LoVo (cell line): ENCODE data around the gene SUCLG2.
"Not testable (repeated sequence)": the region's sequence is repeated elsewhere in the genome, so short reads cannot be mapped to it uniquely, and the experiment has no call there.

Experiments used
- DNase-seq: peaks from one replicate; pipeline ENCODE4 v3.0.0-alpha.2; 2016; ENCODE audit warnings: low spot score

SUCLG2 gene

GRCh38 chr3:67608034-67608433, 46.4 kb downstream of the SUCLG2 start:
- DNase-seq: no peak

- DNase-seq: no peak
Observed at GRCh38 chr3:67605377-67605776, 49.0 kb downstream of the SUCLG2 start.

- DNase-seq: no peak
Observed at GRCh38 chr3:67602816-67603215, 51.6 kb downstream of the SUCLG2 start.

- DNase-seq: no peak
Observed at GRCh38 chr3:67601919-67602608, 52.3 kb downstream of the SUCLG2 start.

- DNase-seq: no peak
Observed at GRCh38 chr3:67601385-67601784, 53.0 kb downstream of the SUCLG2 start.

- no peak for DNase-seq
Observed at GRCh38 chr3:67599821-67600220, 54.6 kb downstream of the SUCLG2 start.

- DNase-seq: no peak
Observed at GRCh38 chr3:67598814-67599556, 55.4 kb downstream of the SUCLG2 start.

- no peak for DNase-seq
Observed at GRCh38 chr3:67595424-67595823, 59.0 kb downstream of the SUCLG2 start.

- DNase-seq: no peak
Observed at GRCh38 chr3:67593761-67594234, 60.6 kb downstream of the SUCLG2 start.

- DNase-seq: no peak
Observed at GRCh38 chr3:67592057-67592456, 62.4 kb downstream of the SUCLG2 start.

GRCh38 chr3:67587811-67588210, 66.6 kb downstream of the SUCLG2 start:
- DNase-seq: no peak

- DNase-seq: no peak
Observed at GRCh38 chr3:67587301-67587700, 67.1 kb downstream of the SUCLG2 start.

- DNase-seq: not testable (repeated sequence)
Observed at GRCh38 chr3:67584608-67585007, 69.8 kb downstream of the SUCLG2 start.

- DNase-seq: no peak
Observed at GRCh38 chr3:67580430-67581000, 73.9 kb downstream of the SUCLG2 start.

GRCh38 chr3:67578416-67578815, 76.0 kb downstream of the SUCLG2 start:
- DNase-seq: no peak

- no peak for DNase-seq
Observed at GRCh38 chr3:67576441-67576840, 78.0 kb downstream of the SUCLG2 start.

- no peak for DNase-seq
Observed at GRCh38 chr3:67569324-67569723, 85.1 kb downstream of the SUCLG2 start.

- no peak for DNase-seq
Observed at GRCh38 chr3:67567893-67568292, 86.5 kb downstream of the SUCLG2 start.

GRCh38 chr3:67564973-67565372, 89.4 kb downstream of the SUCLG2 start:
- no peak for DNase-seq

GRCh38 chr3:67564008-67564407, 90.4 kb downstream of the SUCLG2 start:
- no peak for DNase-seq

GRCh38 chr3:67561667-67562394, 92.6 kb downstream of the SUCLG2 start:
- DNase-seq: no peak

GRCh38 chr3:67561266-67561665, 93.1 kb downstream of the SUCLG2 start:
- no peak for DNase-seq
